ENCODE data around the gene OXGR1.

- TF ChIP-seq GATA2 (IDR thresholded peaks at IDR 0.05; ENCODE audit: low read depth, low read length) (no peak), GATA3 (IDR thresholded peaks at IDR 0.05; ENCODE audit: low read depth, low read length) (no peak)
Observed at GRCh38 chr13:97017322-97017721, 23.0 kb upstream of the OXGR1 start.

Data from SH-SY5Y (cell line).